SHP77 treated with DMSO at 0.1 percent for 48 hours (cell line): ENCODE measurements around the gene AIFM1.
A peak's percentile ranks its signal among the peaks of the same experiment; 100 is the strongest.

Experiments used
- DNase-seq: peaks from one replicate; lab custom pipeline; 2025; lab: John Stamatoyannopoulos, UW

The AIFM1 gene

DNA sequence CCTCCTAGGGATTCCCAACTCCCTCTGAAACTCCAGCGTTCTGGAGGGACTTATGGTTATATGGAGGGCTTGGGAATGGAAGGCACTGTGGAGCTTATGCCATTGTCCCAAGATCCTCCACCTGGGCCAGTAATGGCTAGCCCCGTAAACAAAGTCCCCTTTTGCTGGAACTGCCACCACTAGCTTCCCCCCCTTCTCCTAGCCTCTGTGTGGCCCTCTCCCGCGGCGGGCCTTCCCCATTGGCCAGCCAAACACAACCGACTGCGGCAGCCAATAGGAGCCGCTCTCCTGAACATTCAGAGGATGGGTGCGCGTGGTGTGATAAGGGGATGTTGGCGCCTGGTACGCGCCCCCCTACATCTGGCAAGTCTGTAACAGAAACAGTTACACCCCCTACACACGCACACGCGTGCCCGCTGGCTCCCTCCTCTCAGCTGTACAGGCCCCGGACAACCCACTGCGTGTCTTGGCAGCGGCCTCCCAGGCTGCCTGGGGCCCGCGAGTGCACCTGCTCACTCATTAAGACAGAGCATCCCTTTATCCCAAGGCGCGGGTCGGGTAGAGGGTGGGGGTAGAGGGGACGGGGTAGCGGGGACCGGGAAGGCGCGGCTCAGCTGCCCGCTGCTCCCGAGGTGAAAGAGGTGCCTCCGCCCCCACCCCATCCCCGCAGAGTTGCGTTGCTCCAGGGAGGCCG is 5.3 kb upstream of the AIFM1 start:
- DNase-seq = peak; percentile 56

- DNase-seq = no peak
Observed at GRCh38 chrX:130167040-130167439, 1.4 kb upstream of the AIFM1 start.

GRCh38 chrX:130166503-130166777 is 799 bp upstream of the AIFM1 start:
- DNase-seq = no peak

- DNase-seq = no peak
Observed at GRCh38 chrX:130165181-130165702, 399 bp downstream of the AIFM1 start.

DNA sequence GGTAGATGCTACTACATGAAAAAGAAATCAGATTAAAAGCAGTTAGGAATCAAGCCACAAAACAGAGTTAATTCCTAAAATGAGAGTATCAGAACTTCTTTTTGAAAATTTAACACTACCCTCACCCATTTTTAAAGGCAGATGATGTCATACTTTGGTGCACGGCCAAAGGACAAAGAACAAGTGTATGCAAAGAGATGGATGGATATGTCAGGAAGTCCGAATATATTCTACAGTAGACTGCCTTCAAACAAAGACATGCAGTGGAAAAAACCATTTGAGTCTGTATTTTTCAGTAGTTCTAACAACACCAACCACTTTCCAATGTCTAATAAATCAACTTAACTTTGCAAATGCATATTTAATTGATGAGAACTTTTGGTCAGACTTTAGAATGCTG is 2.2 kb downstream of the AIFM1 start:
- no peak for DNase-seq

DNA sequence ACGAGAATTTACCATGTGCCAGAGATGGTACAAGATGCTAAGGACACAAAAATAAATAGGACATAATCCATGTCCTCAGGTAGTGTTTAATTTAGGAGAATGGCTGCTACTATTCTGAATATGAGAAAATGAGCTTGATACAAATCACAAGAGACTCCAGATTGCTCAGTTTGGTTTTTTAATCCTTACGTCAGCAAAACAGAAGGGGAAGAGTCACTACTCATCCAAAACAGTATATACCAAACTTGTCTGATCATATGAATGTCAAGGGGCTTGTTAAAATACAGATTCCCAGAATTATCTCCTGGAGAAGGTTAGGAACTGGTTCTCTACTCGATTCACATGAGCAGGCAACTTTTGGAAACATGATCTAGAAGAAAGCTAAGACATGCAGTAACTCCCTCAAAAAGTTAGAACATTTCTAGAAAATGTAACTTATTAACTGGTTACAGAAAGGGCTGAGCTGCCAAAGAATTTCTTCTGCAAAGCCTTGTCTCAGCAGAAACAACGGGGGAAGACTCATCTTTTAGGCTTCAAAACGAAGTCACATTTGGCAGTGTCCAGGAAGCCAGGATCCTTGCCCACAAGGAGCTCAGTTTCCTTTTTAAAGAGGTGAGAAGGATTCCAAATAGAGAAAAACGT is 3.4 kb downstream of the AIFM1 start:
- no peak for DNase-seq

DNA sequence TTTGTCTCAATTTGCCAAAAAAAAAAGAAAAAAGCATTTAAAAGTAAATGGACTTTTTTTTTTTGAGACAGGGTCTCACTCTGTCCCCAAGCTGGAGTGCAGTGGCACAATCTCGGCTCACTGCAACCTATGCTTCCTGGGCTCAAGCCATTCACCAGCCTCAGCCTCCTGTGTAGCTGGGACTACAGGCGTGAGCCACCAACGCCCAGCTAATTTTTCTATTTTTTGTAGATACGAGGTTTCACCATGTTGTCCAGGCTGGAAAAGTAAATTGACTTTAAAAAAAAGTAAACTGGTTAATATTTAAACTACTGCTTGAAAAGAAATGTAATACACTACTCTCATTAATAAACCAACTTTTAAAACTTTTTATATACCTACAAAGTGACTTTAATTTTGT is 5.9 kb downstream of the AIFM1 start:
- no peak for DNase-seq

- no peak for DNase-seq
Observed at GRCh38 chrX:130158311-130158710, 7.3 kb downstream of the AIFM1 start.

GRCh38 chrX:130155564-130155963 is 10.1 kb downstream of the AIFM1 start:
- no peak for DNase-seq

- no peak for DNase-seq
Observed at GRCh38 chrX:130147631-130148030, 18.0 kb downstream of the AIFM1 start.

GRCh38 chrX:130145123-130145522 is 20.5 kb downstream of the AIFM1 start:
- DNase-seq = no peak

DNA sequence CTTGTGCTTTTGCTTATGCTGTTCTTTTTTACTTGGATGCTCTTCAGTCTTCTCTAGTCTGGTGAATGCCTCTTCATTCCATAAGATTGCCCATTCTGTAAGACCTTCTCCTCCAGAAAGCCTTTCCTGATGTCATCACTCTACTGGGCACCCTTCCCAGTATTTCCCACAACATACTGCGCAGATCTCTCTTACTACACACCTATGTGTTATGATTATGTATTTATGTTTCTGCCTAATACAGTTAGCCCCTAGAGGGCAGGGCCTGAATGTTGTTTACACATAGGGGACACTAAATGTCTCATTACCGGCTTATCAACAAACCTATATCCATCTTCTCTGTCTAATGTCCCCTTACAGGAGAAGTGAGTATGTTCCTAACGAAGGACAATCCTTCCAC is 21.1 kb downstream of the AIFM1 start:
- no peak for DNase-seq

- no peak for DNase-seq
Observed at GRCh38 chrX:130139474-130140201, 26.0 kb downstream of the AIFM1 start.

- DNase-seq = no peak
Observed at GRCh38 chrX:130136961-130137360, 28.7 kb downstream of the AIFM1 start.

- DNase-seq = no peak
Observed at GRCh38 chrX:130136496-130136895, 29.1 kb downstream of the AIFM1 start.

DNA sequence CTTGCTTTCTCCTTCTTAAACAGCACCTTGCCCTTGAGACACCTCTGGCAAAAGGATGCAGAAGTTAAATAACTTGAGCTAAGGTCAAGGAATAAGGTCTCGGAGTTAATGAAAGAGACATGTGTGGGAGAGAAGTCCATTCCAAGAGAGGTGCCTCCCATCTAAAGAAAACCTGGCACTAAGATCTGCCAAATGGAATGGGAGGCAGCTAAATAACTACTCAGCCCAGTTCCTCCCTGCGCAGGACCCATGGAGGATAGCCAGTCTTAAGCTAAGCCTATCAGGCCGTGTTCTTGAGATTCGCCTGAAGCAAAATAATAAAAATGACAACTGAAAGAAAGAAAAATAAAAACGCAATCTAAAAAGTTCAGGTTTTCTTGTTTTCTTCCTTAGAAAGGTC is 34.7 kb downstream of the AIFM1 start:
- no peak for DNase-seq

- no peak for DNase-seq
Observed at GRCh38 chrX:130125091-130125874, 40.4 kb downstream of the AIFM1 start.

DNA sequence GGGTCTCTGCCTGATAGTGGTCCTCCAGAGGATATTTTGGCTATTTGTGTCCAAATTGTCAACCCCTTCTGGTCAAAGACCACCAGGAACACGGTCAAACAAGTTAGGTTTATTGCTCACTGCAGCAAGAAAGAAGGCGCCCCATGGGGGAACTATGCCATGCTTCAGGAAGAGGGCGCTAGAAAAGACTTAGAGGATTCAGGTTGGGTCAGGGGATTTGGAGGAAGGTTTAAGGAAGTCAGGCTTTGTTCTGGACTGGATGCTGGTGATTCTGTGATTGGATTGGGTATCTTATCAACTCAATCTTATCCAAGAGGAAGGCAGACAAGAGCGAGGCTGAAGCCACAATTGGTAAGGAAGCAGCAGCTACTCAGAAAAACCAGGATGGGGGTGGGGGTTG is 41.1 kb downstream of the AIFM1 start:
- no peak for DNase-seq

- DNase-seq = no peak
Observed at GRCh38 chrX:130121505-130121800, 44.2 kb downstream of the AIFM1 start.

DNA sequence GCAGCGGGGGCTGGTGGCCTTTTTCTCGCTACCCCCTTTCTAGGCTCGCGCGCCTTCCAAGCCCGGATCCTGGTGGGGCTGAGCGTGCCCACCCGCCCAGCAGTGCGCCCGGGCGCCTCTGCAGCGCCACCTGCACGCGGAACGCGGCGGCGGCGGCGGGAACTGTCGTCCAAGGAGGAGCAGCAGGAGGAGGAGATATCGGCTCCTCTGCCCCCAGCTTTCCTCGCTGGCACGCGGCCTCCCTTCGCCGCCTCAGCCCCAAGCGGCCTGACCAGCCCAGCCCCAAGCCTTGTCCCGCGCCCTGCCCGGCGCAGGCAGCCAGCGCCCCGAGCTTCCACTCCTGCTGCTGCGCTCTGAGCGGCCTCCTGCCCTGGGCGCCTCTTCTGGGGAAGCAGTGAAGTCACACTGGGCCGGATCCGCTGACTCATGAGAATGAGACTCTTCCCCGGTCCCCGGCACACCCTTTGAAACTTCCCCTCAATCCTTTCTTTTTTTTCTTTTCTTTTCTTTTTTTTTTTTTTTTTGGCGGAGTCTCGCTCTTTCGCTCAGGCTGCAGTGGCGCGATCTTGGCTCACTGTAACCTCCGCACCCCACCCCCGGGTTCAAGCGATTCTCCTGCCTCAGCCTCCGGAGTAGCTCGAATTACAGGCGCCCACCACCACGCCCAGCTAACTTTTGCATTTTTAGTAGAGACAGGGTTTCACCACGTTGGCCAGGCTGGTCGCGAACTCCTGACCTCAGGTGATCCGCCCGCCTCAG is 44.7 kb downstream of the AIFM1 start:
- DNase-seq = no peak

- DNase-seq = no peak
Observed at GRCh38 chrX:130120321-130120731, 45.3 kb downstream of the AIFM1 start.

DNA sequence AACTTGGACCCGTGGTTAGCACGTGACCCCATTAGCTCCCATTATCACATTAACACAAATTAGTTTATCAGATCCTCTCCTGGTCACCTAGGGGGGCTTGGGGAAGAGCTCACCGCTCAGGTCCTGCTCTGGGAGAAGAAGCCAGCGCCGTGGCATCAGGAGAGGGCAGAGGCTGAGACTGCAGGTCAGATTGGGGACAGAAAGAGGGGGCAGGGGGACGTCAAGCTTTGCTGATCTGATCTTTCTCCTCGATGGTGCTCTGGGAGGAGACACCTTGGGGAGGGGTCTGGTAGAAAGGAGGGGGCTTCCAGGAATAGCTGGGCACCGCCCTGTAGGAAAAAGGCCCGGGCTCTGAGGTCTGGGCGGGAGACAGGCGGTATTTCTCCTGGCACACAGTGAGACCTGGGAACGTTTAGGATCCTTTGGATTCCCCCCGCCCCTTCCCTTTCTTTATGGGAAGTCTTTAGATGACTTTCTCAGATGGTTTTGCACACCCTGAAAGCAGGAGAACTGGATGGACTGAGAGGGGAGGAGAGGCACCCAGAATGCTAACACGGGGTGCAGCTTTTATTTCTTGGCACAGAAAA is 46.2 kb downstream of the AIFM1 start:
- no peak for DNase-seq
